Mesothelial cell of epicardium (in vitro differentiated cells): Measurements from ENCODE around the gene COX17. TPM values are rescaled to one million over a fixed set of nuclear protein-coding genes. Genes with fewer than 3 reads are reported as not detected.
A peak's percentile ranks its signal among the peaks of the same experiment; 100 is the strongest.

Experiments used
- DNase-seq, 2 experiments: peaks; one replicate each; pipeline ENCODE4 v3.0.0; 2021; ENCODE audit warnings: low spot score in 2 of 2; ENCODE audit not compliant: unreplicated experiment in 2 of 2
- H3K27ac Mint-ChIP-seq: 2 replicates; pipeline ENCODE4 v1.8.0; 2021; ENCODE audit warnings: mixed read lengths
- H3K27me3 Mint-ChIP-seq: 2 replicates; pipeline ENCODE4 v1.8.0; 2021; ENCODE audit warnings: low read depth, mixed read lengths
- H3K36me3 Mint-ChIP-seq: 2 replicates; pipeline ENCODE4 v1.8.0; 2021; ENCODE audit warnings: mixed read lengths
- H3K4me1 Mint-ChIP-seq: 2 replicates; pipeline ENCODE4 v1.8.0; 2021; ENCODE audit warnings: mixed read lengths
- H3K4me3 Mint-ChIP-seq: 2 replicates; pipeline ENCODE4 v1.8.0; 2021; ENCODE audit warnings: mild to moderate bottlenecking, moderate library complexity, mixed read lengths
- H3K9me3 Mint-ChIP-seq: 2 replicates; pipeline ENCODE4 v1.8.0; 2021; ENCODE audit warnings: mixed read lengths
- total RNA-seq: library from RNA; stranded (reverse); gene quantifications from 3 replicates; pipeline ENCODE4 v1.2.1, GENCODE V29; 2021
- TF ChIP-seq, protein P1 (sequence below): fragments of 200-600 bp; sonication (generic); IDR thresholded peaks from one replicate; pipeline ENCODE4 v1.5.0; 2021; ENCODE audit warnings: antibody characterized with exemption; ENCODE audit not compliant: unreplicated experiment

The COX17 gene
- total RNA-seq, 1 donor from 2014 or later: 18.1 TPM

DNA sequence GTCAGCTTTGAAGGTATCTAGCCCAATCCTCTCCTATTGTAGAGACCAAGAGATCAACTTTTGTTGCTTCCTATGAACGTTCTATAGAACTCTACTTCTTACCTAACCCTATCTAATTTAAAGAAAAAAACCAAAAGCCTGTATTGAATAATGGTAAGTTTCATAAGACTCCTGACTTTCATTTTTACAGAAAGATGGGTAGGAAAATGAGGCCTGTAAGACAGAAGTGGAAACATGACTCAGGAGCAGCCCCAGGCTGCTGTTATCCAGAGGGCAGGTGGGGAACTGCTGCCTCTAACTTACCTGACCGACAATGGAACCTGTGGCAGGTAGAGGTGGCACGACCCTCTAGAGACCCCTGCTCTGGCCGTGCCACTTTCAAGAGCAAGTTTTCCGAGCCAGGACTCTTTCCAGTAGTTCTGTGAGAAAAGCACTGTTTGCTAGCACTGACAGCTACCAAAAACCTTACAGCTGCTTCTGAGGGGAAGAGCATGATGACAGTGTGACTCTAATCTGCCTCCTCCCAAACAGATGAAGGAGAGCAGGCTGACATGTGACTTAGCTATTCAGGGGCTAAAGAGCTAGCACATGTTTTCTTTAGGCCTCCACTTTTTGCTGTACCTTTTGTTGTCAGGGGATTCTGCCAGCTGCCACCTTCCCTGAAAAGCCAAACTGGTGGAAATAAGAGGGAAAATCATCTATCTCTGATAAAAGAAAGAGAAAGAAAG lies 34.3 kb downstream of the COX17 start:
- DNase-seq: no peak
- H3K9me3 Mint-ChIP-seq: no peaks in the 10 kb centered on the region
- TF ChIP-seq, protein P1, sequence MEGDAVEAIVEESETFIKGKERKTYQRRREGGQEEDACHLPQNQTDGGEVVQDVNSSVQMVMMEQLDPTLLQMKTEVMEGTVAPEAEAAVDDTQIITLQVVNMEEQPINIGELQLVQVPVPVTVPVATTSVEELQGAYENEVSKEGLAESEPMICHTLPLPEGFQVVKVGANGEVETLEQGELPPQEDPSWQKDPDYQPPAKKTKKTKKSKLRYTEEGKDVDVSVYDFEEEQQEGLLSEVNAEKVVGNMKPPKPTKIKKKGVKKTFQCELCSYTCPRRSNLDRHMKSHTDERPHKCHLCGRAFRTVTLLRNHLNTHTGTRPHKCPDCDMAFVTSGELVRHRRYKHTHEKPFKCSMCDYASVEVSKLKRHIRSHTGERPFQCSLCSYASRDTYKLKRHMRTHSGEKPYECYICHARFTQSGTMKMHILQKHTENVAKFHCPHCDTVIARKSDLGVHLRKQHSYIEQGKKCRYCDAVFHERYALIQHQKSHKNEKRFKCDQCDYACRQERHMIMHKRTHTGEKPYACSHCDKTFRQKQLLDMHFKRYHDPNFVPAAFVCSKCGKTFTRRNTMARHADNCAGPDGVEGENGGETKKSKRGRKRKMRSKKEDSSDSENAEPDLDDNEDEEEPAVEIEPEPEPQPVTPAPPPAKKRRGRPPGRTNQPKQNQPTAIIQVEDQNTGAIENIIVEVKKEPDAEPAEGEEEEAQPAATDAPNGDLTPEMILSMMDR: no peak
- no peak overlapping the region for H3K4me3 Mint-ChIP-seq
- peak overlapping the region; percentile 72 for H3K27ac Mint-ChIP-seq
- no peaks in the 10 kb centered on the region for H3K27me3 Mint-ChIP-seq
- peaks cover 4% of the 10 kb centered on the region for H3K36me3 Mint-ChIP-seq
- H3K4me1 Mint-ChIP-seq: peaks cover 29% of the 10 kb centered on the region

DNA sequence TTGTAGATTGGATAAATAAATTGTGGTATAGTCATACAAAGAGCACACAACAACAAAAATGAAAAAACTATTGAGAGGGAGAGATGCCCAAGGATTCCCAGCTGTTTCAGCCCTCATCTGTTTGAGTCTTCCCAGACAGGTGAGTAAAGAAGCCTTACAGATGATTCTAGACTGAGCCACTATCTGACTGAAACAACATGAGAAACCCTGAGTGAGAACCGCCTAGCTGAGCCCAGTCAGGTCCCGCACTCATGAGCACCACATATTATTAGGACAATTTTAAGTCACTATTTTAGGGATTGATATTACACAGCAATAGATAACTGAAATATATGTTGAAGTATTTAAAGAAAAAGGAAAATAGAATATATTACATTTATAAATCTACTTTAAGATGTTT lies 35.8 kb downstream of the COX17 start:
- Mint-ChIP-seq H3K36me3 (peaks cover 4% of the 10 kb centered on the region), H3K4me3 (no peak overlapping the region), H3K4me1 (peaks cover 26% of the 10 kb centered on the region), H3K27ac (no peak overlapping the region), H3K27me3 (no peaks in the 10 kb centered on the region), H3K9me3 (no peaks in the 10 kb centered on the region)
- TF ChIP-seq, protein P1: no peak
- no peak for DNase-seq

DNA sequence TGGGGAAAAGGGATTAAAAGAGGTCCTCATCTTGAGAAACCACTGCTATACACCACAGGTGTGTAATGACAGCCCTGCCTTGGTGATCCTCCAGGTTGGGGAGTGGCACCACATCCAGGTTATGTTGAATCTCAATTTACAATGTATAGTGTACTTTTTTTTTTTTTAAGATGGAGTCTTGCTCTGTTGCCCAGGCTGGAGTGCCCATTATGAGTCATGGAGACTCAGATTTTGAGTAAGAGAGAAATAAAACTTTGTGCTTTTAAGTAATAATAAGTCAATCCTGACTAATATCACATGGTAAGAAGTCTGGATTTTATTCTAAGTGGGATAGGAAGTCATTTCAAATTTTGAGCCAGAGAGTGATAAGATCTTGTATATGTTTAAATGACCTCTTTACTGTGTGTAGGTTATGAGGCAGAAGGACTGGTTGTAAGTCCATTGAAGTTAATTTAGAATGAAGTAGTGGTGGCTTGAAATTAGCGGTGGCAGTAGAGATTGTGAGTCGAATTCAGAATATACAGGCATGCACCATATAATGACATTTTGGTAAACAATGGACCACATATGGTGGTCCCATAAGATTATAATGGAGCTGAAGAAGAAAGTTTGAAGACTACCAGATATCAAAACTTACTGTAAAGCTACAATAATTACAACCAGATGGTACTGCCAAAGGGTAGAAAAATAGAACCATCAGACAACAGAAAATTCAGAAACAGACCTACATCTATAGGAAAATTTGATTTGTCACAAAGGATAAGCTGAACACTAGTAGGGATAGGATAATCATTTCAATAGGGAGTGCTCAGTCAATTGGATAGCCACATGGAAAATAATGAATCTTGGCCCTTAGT lies 37.5 kb downstream of the COX17 start:
- Mint-ChIP-seq H3K36me3 (peaks cover 4% of the 10 kb centered on the region), H3K27ac (no peak overlapping the region), H3K27me3 (no peaks in the 10 kb centered on the region), H3K4me3 (no peak overlapping the region), H3K4me1 (peaks cover 26% of the 10 kb centered on the region), H3K9me3 (no peaks in the 10 kb centered on the region)
- no peak for DNase-seq
- TF ChIP-seq, protein P1: no peak

DNA sequence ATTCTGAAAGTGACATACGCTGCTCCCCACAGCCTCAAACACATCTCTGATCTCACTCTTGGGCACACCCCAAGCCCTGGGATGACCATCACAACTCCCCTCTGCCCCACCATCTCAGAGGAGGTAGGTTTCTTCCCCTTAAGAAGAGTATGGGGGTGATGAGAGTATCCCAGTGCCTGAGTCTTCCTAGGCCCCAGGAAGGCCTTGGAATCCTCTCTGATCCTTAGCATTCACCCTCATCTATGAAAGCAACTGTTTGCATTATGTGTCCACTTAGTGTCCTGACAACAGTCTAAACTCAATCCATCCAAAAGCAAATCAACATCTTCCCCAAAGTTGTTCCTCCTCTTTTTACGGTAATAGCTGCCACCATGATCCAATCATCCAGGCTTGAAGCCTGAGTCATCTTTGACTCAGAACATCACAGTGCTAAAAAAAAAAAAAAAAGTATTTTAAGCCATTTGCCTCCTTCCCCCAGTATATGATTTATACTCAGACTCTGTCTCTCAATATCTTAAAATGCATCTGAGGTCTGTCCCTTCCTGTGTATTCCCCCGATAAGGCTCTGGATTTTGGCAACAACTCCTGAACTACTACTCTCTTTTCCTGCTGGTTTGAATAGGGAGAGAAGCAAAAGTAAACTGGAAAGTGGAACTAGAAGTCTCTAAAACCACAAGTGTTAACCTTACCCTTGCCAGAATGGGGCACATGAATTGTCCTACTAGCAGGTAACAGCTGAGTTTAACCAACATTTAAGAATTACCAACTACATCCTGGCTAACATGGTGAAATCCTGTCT lies 39.3 kb downstream of the COX17 start:
- no peak for DNase-seq
- H3K27me3 Mint-ChIP-seq: no peaks in the 10 kb centered on the region
- no peak overlapping the region for H3K4me3 Mint-ChIP-seq
- no peaks in the 10 kb centered on the region for H3K9me3 Mint-ChIP-seq
- H3K4me1 Mint-ChIP-seq: peaks cover 18% of the 10 kb centered on the region
- TF ChIP-seq, protein P1: no peak
- H3K36me3 Mint-ChIP-seq: peaks cover 4% of the 10 kb centered on the region
- peak overlapping the region; percentile 70 for H3K27ac Mint-ChIP-seq

DNA sequence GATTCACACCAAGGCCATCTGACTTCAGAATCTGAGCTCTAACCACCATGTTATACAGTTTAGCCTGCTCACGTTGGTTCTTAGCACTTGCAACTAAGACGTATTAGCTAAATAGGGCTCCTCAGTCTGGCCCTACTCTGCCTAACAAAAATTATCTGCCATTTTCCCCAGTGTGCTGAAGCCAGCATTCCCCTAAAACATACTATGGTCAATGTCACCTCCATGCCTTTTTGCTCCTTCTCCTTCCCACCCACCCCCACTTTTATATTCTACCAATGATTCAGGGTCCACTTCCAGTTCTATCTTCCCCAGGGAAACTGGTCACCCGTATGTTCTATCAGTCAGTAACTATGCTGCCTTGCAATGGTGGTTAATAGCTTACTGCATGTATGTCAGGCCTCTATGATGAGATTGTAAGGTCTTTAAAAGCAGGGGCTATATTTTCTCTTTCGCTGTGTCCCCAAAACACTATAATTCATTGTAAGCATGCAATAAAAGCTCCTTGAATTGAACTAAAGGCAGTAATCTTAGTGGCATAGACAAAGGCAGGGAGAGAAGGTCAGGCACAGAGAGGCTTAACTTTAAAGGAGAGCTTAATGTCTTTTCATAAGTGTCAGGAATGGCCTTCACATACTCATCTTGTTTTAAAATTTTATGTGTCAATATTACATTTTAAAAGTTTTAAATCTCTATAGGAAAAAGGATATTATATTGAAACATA lies 40.2 kb downstream of the COX17 start:
- no peaks in the 10 kb centered on the region for H3K27me3 Mint-ChIP-seq
- peaks cover 25% of the 10 kb centered on the region for H3K4me1 Mint-ChIP-seq
- no peak for DNase-seq
- no peaks in the 10 kb centered on the region for H3K9me3 Mint-ChIP-seq
- H3K4me3 Mint-ChIP-seq: no peak overlapping the region
- TF ChIP-seq, protein P1: no peak
- H3K36me3 Mint-ChIP-seq: peaks cover 4% of the 10 kb centered on the region
- no peak overlapping the region for H3K27ac Mint-ChIP-seq
